Colonic mucosa (tissue), 4 donors: ENCODE data around the gene UBE3C. TPM values are rescaled to one million over a fixed set of nuclear protein-coding genes. Genes with fewer than 3 reads are reported as not detected.

ENCODE experiments used
- DNase-seq: peaks from one replicate; pipeline ENCODE4 v3.0.0-alpha.2; 2020
- H3K27ac ChIP-seq: fragments of 200-600 bp; one replicate; pipeline ENCODE4 v1.8.0; 2021
- H3K27me3 ChIP-seq: fragments of 200-600 bp; one replicate; pipeline ENCODE4 v1.8.0; 2021
- H3K36me3 ChIP-seq: fragments of 200-600 bp; one replicate; pipeline ENCODE4 v1.8.0; 2021
- H3K4me1 ChIP-seq: fragments of 200-600 bp; one replicate; pipeline ENCODE4 v1.8.0; 2021; ENCODE audit warnings: mild to moderate bottlenecking
- H3K4me3 ChIP-seq: fragments of 200-600 bp; one replicate; pipeline ENCODE4 v1.8.0; 2021
- H3K9ac ChIP-seq, 2 donors: one replicate each; pipeline ENCODE4 v1.7.0; 2013; ENCODE audit warnings: control low read depth in 2 of 2, low read depth in 2 of 2, low read length in 2 of 2
- H3K9me3 ChIP-seq: fragments of 200-600 bp; one replicate; pipeline ENCODE4 v1.8.0; 2021
- intact Hi-C: fragments of 100-400 bp; cut with DNase I; formaldehyde crosslinking; loops from one replicate; pipeline ENCODE4 v1.14.1; 2022
- total RNA-seq, 2 donors: library from RNA; stranded (reverse); fragmentation: NEBNext Ultra II Directional in 1 of 2; extraction: Animal tissue kit (Norgen Biotek cat#: 25700) in 1 of 2; gene quantifications; one replicate each; pipeline ENCODE4 v1.2.1, GENCODE V29; 2021
- TF ChIP-seq, protein P1 (sequence below): fragments of 200-600 bp; IDR thresholded peaks from one replicate; pipeline ENCODE4 v1.8.0; 2022; ENCODE audit warnings: antibody characterized with exemption, mild to moderate bottlenecking
- donor health status: healthy.
- donor health status: DM: no; HTN: no; CAD: no.
- donor health status: DM: no; HTN: no; CAD: no.

UBE3C gene
- total RNA-seq, 2 donors from 2014 or later, result 50.9 to 60.7 TPM

DNA sequence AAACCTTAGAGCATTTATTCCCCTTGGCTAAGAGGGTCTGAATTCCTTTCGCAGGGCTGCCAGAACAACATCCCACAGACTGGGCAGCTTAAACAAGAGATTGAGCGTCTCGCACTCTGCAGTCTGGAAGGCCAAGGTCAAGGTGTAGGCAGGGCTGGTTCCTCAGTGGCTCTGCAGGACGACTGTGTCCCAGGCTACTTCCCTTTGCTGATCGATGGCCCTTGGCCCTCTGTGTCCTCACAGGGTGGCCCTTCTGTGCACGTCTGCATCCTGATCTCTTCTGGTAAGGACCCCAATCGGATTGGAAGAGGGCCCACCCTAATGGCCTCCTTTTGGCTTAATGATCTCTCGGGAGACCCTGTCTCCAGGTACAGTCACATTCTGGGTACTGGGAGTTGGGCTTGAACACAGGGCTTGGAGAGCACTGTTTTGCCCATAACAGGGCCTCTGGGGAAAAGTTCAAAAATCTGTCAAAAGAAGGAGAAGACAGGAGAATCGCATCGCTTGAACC is 162.9 kb downstream of the UBE3C start:
- intact Hi-C loops, result no loop called here
- Histone ChIP-seq H3K4me1 (no peaks in the 10 kb centered on the region), H3K27me3 (no peaks in the 10 kb centered on the region), H3K4me3 (no peak overlapping the region), H3K27ac (peak overlapping the region; percentile 22), H3K9ac (no peak overlapping the region), H3K9me3 (no peaks in the 10 kb centered on the region), H3K36me3 (no peaks in the 10 kb centered on the region)
- TF ChIP-seq, protein P1, sequence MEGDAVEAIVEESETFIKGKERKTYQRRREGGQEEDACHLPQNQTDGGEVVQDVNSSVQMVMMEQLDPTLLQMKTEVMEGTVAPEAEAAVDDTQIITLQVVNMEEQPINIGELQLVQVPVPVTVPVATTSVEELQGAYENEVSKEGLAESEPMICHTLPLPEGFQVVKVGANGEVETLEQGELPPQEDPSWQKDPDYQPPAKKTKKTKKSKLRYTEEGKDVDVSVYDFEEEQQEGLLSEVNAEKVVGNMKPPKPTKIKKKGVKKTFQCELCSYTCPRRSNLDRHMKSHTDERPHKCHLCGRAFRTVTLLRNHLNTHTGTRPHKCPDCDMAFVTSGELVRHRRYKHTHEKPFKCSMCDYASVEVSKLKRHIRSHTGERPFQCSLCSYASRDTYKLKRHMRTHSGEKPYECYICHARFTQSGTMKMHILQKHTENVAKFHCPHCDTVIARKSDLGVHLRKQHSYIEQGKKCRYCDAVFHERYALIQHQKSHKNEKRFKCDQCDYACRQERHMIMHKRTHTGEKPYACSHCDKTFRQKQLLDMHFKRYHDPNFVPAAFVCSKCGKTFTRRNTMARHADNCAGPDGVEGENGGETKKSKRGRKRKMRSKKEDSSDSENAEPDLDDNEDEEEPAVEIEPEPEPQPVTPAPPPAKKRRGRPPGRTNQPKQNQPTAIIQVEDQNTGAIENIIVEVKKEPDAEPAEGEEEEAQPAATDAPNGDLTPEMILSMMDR, result no peak
- DNase-seq, result no peak

DNA sequence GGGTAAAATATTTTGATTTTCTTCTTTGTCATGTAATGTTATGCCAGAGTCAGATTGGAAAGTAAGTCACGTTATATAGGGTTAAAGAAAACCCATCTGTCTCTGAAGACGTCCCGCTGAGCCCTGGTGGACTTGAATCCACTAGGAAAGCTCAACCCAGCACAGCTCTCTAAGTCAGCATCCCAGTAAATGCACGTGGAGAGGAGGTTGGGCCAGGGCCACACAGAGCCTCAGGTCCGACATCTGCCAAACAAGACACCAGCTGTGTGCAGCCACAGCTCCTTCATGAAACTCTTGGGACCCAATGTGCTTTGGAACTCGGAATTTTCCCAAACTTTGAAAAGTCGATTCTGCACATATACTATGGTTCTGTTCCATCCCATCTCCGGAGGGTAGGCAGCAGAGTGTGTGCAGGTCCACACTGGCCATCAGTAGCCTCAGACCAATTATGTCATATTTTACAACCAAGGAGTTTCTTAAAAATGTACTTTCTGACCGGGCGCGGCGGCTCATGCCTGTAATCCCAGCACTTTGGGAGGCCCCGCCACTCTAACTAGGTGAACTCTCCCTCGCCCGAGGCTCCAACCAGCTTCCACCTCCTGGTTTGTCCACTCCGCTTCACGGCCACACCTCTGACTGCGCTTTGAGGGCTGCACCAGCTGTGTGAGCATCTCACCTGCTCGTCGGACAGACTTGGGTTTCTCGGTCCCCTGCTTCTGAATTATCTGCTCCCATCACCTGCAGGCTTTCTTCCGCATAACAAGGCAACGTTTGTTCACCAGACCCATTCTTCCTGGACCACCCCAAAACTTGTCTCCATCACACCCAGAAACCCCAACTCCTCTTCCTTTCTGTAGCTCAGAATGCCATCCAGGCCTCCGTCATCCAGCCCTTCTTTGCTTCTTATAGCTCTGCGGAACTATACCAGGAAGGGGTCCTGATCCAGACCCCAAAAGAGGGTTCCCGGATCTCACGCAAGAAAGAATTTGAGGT is 168.4 kb downstream of the UBE3C start:
- DNase-seq, result no peak
- no peak overlapping the region for H3K4me3 ChIP-seq
- H3K4me1 ChIP-seq, result no peaks in the 10 kb centered on the region
- no peak overlapping the region for H3K27ac ChIP-seq
- TF ChIP-seq, protein P1, result no peak
- H3K9me3 ChIP-seq, result no peaks in the 10 kb centered on the region
- intact Hi-C loops, result no loop called here
- no peaks in the 10 kb centered on the region for H3K36me3 ChIP-seq
- no peak overlapping the region for H3K9ac ChIP-seq
- H3K27me3 ChIP-seq, result no peaks in the 10 kb centered on the region

DNA sequence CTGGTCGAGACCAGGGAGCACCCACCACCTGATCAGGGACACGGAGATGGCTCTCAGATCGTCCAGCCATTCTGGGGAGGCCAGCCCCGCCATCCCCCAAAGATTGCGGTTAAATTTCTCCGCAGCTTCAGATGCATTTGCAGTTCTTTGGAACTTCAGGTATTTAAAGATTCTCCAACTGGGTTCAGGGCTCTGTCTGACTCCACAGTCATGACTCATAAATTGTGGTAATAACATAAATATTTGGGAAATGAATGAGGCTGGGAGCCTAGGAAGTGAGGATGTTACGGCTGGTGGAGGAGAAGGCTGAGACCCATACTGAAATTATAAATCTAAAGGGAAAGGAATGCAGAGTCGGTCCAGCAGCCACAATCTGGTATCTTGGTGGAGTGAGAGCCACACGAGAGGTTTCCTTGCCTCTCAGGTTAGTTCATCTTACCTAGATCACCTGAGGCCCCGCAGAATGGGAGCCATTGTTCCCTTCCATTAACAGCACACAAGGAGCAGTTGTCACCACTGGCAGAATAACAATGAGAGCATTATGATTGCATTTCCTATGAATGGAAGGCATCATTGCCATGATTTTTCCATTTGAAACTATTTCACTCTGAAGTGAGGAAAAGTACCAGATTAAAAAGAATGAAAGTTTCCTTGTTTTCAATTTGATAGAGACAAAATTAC is 171.4 kb downstream of the UBE3C start:
- Histone ChIP-seq H3K9ac (no peak overlapping the region), H3K4me3 (no peak overlapping the region), H3K27ac (no peak overlapping the region), H3K9me3 (no peaks in the 10 kb centered on the region), H3K4me1 (no peaks in the 10 kb centered on the region), H3K27me3 (no peaks in the 10 kb centered on the region), H3K36me3 (no peaks in the 10 kb centered on the region)
- TF ChIP-seq, protein P1, result no peak
- intact Hi-C loops, result no loop called here
- no peak for DNase-seq

DNA sequence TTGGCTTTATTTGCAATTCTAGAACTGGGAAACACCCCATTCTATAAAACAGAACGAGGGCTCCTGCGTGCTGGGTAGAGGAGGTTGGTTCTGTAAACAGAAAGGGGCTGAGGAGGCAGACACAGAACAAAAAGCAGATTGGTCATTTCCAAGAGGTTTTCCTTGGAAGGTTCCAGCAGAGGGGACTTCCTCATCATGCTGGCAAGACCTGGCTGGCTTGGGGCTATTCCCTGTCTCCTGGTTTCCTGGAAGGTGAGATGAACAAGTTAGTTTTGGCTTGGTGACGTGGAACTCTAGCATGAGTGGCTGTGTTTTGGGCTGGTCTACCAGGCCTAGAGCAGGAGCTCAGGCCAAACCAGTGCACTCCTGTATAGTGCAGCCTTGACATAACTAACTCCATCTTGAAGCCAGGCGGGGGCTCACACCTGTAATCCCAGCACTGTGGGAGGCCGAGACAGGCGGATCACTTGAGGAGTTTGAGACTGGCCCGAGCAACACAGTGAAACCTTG is 172.0 kb downstream of the UBE3C start:
- no peak for DNase-seq
- H3K9ac ChIP-seq, result no peak overlapping the region
- TF ChIP-seq, protein P1, result no peak
- intact Hi-C loops, result no loop called here
- no peak overlapping the region for H3K27ac ChIP-seq
- H3K27me3 ChIP-seq, result no peaks in the 10 kb centered on the region
- no peak overlapping the region for H3K4me3 ChIP-seq
- no peaks in the 10 kb centered on the region for H3K36me3 ChIP-seq
- H3K9me3 ChIP-seq, result no peaks in the 10 kb centered on the region
- no peaks in the 10 kb centered on the region for H3K4me1 ChIP-seq

DNA sequence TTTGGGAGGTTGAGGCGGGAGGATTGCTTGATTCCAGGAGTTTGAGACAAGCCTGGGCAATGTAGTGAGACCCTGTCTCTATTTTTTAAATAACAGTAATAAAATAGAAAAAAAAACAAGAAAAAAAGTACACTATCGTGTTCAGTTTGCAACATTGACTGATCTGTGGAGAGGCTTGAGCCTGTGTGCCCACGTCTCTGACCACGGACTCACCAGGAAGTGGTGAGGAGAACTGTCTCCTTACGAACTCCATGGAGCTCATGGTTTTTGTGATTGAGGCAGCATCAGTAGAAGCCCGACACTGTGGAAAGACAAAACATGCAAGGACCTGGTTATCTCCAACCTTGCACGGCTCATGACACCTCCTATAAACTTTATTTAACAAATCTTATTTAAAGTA is 174.2 kb downstream of the UBE3C start:
- DNase-seq, result no peak
- TF ChIP-seq, protein P1, result no peak
- H3K27me3 ChIP-seq, result no peaks in the 10 kb centered on the region
- H3K27ac ChIP-seq, result no peak overlapping the region
- no peaks in the 10 kb centered on the region for H3K9me3 ChIP-seq
- H3K4me1 ChIP-seq, result no peaks in the 10 kb centered on the region
- intact Hi-C loops, result no loop called here
- no peak overlapping the region for H3K9ac ChIP-seq
- H3K4me3 ChIP-seq, result no peak overlapping the region
- no peaks in the 10 kb centered on the region for H3K36me3 ChIP-seq
